Osteocyte (in vitro differentiated cells): ENCODE results near the gene RPL35. TPM values are rescaled to one million over a fixed set of nuclear protein-coding genes. Genes with fewer than 3 reads are reported as not detected.

Experiments
- DNase-seq: peaks from one replicate; pipeline ENCODE4 v3.0.0; 2021; ENCODE audit warnings: mixed read lengths; ENCODE audit not compliant: unreplicated experiment; ENCODE audit errors: extremely low spot score
- H3K27ac Mint-ChIP-seq: one replicate; pipeline ENCODE4 v1.8.0; 2021; ENCODE audit warnings: mild to moderate bottlenecking, mixed read lengths; ENCODE audit not compliant: unreplicated experiment
- H3K27me3 Mint-ChIP-seq: one replicate; pipeline ENCODE4 v1.8.0; 2021; ENCODE audit warnings: mixed read lengths; ENCODE audit not compliant: unreplicated experiment
- H3K36me3 Mint-ChIP-seq: one replicate; pipeline ENCODE4 v1.8.0; 2021; ENCODE audit warnings: mixed read lengths; ENCODE audit not compliant: unreplicated experiment
- H3K4me1 Mint-ChIP-seq: one replicate; pipeline ENCODE4 v1.8.0; 2021; ENCODE audit warnings: mixed read lengths; ENCODE audit not compliant: unreplicated experiment
- H3K4me3 Mint-ChIP-seq: one replicate; pipeline ENCODE4 v1.8.0; 2021; ENCODE audit warnings: mild to moderate bottlenecking, moderate library complexity, mixed read lengths; ENCODE audit not compliant: unreplicated experiment
- H3K9me3 Mint-ChIP-seq: one replicate; pipeline ENCODE4 v1.8.0; 2021; ENCODE audit warnings: mixed read lengths; ENCODE audit not compliant: unreplicated experiment
- total RNA-seq: library from RNA; stranded (reverse); gene quantifications from 2 replicates; pipeline ENCODE4 v1.2.1, GENCODE V29; 2021
- TF ChIP-seq, protein P1 (sequence below): fragments of 200-600 bp; sonication (generic); IDR thresholded peaks from 2 replicates; pipeline ENCODE4 v1.5.0; 2021; ENCODE audit warnings: antibody characterized with exemption, mild to moderate bottlenecking, moderate library complexity

Gene RPL35
- total RNA-seq, 1 donor from 2014 or later: 912 TPM

DNA sequence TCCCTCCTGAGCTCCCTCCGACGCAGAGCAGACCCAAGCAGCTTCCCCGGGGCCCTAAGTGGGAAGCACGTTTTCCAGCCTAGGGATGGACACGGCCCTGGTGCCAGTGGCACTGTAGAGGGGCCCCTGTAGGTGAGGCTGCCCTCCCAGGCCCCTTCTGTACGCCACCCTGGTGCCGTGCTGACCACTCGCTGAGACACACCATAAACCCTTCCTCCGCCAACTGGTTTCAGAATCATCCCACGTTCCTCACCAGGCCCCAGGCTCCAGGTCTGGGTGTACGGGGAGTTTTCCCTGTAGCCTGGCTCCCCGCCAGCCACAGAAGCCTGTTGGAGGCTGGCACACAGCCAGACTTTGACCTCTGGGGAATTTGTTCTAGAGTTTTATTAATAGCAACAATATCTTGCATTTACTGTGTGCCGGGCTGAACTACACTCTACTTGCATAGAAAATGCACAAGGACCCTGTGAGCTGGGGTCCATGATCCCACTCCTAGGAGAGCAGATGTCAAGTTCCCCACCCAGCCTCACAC lies 26.7 kb downstream of the RPL35 start:
- Mint-ChIP-seq H3K4me3 (no peak overlapping the region), H3K4me1 (peaks cover 32% of the 10 kb centered on the region), H3K27ac (peak overlapping the region; percentile 77), H3K36me3 (no peaks in the 10 kb centered on the region), H3K27me3 (no peaks in the 10 kb centered on the region), H3K9me3 (no peaks in the 10 kb centered on the region)
- TF ChIP-seq, protein P1, sequence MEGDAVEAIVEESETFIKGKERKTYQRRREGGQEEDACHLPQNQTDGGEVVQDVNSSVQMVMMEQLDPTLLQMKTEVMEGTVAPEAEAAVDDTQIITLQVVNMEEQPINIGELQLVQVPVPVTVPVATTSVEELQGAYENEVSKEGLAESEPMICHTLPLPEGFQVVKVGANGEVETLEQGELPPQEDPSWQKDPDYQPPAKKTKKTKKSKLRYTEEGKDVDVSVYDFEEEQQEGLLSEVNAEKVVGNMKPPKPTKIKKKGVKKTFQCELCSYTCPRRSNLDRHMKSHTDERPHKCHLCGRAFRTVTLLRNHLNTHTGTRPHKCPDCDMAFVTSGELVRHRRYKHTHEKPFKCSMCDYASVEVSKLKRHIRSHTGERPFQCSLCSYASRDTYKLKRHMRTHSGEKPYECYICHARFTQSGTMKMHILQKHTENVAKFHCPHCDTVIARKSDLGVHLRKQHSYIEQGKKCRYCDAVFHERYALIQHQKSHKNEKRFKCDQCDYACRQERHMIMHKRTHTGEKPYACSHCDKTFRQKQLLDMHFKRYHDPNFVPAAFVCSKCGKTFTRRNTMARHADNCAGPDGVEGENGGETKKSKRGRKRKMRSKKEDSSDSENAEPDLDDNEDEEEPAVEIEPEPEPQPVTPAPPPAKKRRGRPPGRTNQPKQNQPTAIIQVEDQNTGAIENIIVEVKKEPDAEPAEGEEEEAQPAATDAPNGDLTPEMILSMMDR: no peak
- DNase-seq: peak; percentile 93

DNA sequence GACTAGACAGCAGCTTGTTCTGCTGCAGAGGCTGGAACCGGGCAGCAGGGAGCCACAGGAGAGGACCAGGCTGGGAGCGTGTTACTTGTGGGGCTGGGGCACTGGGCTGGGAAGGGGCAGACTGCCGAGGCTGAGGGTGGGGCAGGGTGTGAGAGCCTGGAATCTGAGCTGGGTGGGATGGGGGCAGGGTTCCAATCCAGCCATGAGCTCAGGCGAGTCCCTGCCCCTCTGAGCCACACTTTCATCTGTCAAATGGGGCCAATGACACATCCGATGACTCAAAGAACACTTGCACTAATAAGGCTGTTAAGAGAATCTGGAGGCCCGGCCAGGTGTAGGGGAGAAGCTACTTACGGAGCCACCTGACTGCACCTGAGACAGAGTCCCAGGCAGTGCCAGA lies 27.2 kb downstream of the RPL35 start:
- Mint-ChIP-seq H3K4me1 (peaks cover 30% of the 10 kb centered on the region), H3K27me3 (no peaks in the 10 kb centered on the region), H3K36me3 (no peaks in the 10 kb centered on the region), H3K27ac (peak overlapping the region; percentile 77), H3K9me3 (no peaks in the 10 kb centered on the region), H3K4me3 (no peak overlapping the region)
- TF ChIP-seq, protein P1: no peak
- no peak for DNase-seq

DNA sequence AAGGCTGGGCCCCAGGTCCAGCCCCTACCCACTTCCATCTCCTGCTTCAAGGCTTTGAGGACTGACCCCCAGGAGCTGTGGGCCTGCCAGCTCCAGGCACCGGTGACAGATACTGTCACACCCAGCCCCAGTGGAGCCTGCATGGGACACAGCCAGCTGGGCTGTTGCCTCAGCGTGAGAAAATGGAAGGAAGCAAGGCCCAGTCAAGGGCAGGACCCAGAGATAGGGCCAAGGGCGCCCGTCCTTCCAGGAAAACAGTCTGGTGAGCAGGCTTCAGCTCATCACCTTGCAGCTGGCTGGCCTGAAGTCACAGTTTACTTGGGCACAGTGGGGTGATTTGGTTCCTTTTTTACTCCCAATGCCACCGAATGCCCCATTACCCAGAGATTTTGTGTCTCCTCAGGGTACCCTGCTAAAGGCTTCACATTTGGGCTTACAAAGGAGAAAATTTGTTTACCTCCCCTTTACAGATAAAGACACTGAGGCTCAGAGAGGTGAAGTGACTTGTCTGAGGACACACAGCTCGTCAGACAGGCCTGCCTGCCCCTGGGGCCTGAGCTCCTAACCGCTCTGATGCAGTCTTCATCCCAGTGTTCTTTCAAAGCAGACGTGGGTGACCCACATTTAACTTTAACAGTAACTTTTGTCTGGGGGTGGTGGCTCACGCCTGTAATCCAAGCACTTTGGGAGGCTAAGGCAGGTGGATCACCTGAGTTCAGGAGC lies 30.0 kb downstream of the RPL35 start:
- Mint-ChIP-seq H3K36me3 (no peaks in the 10 kb centered on the region), H3K9me3 (no peaks in the 10 kb centered on the region), H3K27ac (peak overlapping the region; percentile 64), H3K27me3 (no peaks in the 10 kb centered on the region), H3K4me3 (no peak overlapping the region), H3K4me1 (peaks cover 34% of the 10 kb centered on the region)
- TF ChIP-seq, protein P1: no peak
- DNase-seq: no peak

DNA sequence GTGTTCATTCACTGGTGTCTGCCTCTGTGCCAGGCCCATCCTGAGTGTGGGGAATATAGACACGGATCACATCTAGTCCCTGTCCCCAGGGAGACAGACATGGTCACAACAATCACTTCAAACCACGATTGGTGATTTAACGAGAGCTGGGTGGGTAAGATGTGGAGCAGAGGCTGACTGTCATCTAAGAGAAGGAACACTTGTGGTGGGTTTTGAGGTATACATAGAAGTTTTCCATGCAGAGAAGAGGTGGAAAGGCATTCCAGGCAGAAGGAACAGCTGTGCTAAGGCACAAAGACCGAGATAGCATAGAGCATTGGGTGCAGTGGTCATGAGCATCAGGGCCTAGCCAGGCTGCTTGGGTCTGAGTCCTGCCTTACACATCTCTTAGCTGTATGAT lies 31.2 kb downstream of the RPL35 start:
- no peaks in the 10 kb centered on the region for H3K27me3 Mint-ChIP-seq
- H3K4me1 Mint-ChIP-seq: peaks cover 31% of the 10 kb centered on the region
- no peak overlapping the region for H3K27ac Mint-ChIP-seq
- no peak overlapping the region for H3K4me3 Mint-ChIP-seq
- H3K9me3 Mint-ChIP-seq: no peaks in the 10 kb centered on the region
- TF ChIP-seq, protein P1: no peak
- H3K36me3 Mint-ChIP-seq: no peaks in the 10 kb centered on the region
- no peak for DNase-seq

DNA sequence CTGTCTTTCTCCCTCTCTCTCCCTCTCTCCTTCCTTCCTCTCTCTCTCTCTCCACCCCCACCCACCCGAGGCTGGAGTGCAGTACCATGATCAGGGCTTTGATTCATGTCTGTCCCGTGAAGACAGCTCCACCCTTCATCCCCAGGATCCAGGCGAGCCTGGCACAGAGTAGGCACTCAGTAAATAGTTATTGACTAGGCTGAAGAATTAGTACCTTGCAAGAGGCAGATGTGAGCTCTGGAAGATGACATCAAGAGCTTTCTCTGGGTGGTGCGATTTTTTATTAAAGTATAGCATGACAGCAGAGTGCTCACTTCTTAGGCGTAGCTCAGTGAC lies 32.5 kb downstream of the RPL35 start:
- Mint-ChIP-seq H3K4me3 (no peak overlapping the region), H3K27ac (no peak overlapping the region), H3K9me3 (no peaks in the 10 kb centered on the region), H3K4me1 (peaks cover 18% of the 10 kb centered on the region), H3K36me3 (no peaks in the 10 kb centered on the region), H3K27me3 (no peaks in the 10 kb centered on the region)
- DNase-seq: no peak
- TF ChIP-seq, protein P1: no peak
